Smooth muscle cell of bladder (primary cell): ENCODE results near the gene GALNT18. TPM values are rescaled to one million over a fixed set of nuclear protein-coding genes. Genes with fewer than 3 reads are reported as not detected.

Source experiments
- total RNA-seq: library from RNA; depleted of rRNA; stranded (reverse); fragments of >200 nt; gene quantifications from 2 replicates; pipeline ENCODE4 v1.2.3, GENCODE V29; 2014

The GALNT18 gene
- 3.1 and 3.7 TPM in 2 replicates for total RNA-seq

DNA sequence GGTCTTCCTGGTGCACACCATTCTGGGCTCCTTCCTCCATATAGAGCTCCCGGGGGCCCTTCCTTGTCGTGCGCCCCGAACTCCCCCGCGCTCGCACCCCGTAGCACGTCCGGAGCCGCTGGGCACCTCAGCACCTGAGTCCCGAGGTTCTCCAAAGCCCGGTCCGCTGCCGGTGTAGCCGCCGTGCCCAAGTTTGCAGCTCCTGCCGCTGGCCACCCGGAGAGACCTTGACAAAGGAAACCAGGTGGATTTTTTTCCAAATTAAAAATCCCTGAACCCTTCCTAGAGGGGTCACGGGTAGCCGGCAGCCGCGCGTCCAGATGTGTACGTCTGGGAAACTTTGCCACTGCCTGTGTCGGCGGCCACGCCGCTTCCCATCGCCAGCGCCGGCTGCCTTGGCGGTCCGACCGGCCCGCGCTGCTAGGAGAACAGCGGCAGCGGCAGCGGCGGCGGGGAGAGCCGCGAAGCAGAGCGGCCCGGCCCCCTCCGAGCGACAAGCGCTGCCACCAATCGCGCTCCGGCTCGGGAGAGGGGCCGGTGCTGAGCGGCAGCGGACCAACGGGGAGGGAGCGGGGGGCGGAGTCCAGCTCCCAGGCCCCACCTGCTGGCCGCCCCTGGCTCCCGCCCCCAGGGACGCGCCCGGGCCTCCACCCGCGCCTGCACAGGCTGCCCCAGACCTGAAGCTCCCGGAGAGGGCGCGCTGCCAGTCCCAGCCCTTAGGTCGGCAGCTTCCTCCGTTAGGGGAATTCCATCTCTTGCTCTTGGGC is at the start of gene GALNT18:
GALNT18 (minus strand) TSS at position 433 of the 767 bp plus-strand sequence.

DNA sequence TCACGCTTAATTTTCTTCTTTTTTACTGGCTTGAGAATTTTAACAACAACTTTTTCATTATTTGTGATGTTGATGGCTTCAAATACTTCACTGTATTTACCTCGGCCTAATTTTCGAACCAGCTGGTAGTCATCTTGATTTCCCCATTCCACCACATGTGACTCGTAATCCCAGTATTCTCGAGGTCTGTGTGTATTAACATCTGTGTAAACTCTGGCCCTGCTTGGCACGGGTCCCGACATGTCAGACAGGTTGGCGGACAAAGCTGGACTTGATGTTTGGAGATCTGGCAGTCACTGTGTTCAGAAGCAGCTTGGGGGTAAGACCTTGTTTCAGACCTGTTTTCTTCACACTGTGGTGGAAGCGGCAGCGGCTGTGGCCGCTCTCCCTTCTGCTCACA is 268.9 kb downstream of the GALNT18 start, which contains the start of gene CSNK2A3:
CSNK2A3 (minus strand) TSS at position 373 of the 400 bp plus-strand sequence; CDS start at position 242, 131 bp downstream.

Other genes with a start within 250 kb of the GALNT18 start
- 68.4 and 79.2 TPM in 2 replicates for gene USP47, start 220.0 kb upstream of the GALNT18 start, total RNA-seq